AG20443 (cell line): ENCODE results near the gene IFT52.

Source experiments
- DNase-seq: peaks from one replicate; pipeline ENCODE4 v3.0.0; 2012; ENCODE audit warnings: low spot score, mixed read lengths

Gene IFT52, protein sequence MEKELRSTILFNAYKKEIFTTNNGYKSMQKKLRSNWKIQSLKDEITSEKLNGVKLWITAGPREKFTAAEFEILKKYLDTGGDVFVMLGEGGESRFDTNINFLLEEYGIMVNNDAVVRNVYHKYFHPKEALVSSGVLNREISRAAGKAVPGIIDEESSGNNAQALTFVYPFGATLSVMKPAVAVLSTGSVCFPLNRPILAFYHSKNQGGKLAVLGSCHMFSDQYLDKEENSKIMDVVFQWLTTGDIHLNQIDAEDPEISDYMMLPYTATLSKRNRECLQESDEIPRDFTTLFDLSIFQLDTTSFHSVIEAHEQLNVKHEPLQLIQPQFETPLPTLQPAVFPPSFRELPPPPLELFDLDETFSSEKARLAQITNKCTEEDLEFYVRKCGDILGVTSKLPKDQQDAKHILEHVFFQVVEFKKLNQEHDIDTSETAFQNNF

DNA sequence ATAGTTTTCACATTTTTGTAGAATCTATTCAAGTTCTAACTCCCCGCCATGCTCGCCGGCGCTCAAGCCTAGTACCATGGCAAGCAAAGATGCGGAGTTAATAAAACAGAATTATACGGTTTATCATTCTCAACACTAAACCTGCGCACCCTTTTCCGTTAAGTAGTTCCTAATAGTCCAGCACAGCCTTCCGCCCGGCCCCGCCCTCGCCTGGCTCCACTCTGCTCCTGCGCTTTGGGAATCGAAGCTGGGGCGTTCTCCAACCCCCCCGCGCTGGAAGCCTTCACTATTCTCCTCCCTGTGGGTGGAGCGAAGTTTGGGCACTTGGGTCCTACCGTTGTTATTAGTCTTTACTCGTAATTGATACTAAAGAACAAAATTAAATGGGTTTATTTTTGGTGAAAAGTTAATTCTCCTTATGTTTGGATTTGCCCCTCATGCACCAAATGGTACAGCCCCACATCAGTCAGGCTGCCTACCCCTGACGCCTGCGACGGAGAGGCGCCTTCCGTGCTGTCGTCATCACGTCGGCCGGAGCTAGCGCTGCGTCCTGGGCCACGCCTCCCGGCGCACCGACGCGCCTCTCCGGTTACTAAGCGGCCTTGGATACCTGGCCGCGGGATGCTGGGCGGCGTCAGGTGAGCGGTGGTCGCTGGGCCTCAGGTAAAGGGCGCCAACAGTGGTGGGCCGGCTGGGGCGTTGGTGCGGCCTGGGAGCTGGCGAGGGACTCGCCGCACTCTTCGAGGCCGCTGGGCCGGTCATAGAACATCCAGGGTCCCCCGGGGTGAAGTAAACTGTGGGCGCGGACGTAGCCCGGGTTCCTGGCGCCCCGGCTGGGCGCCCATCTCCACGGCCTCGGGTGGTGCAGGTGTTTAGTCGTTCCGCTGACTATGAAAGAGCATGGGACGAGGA lies at the start of gene IFT52:
IFT52 (plus strand) TSS at position 546 of the 912 bp plus-strand sequence. CDS start 3,762 bp downstream, outside the sequence.
- DNase-seq: peak; percentile 97

DNA sequence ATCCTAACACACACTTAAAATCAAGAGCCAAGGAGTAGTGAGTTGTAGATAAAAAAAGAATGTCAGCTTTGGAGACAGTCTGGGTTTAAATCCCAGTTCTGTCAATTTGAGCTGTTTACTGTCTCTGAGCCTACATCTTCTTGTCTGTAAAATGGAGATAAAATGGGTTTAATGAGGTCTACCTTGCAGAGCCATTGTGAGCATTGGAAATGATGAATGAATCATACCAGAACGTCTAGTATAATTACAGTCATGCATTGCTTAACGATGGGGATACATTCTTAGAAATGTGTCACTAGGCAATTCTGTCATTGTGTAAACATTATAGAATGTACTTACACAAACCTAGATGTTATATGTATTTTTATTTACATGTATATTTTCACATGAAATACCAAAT lies 49.5 kb upstream of the IFT52 start:
- no peak for DNase-seq

DNA sequence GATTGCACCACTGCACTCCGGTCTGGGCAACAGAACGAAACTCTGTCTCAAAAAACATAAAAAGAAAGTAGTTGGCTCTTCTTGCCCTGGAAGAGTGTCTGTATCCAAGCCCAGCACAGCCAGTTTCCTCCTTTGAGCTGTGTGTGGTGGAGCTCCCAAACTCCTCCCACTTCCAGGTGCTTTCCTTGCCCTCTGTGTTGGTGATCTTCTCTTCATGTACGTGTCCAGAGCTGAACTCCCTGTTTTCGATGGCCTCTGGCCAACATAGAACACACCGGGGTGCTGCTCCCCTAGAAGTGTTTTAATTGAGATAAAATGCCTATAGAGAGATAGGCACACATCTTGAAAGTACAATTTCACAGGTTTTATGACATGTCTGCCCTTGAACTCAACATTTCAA lies 48.6 kb upstream of the IFT52 start:
- DNase-seq: no peak

- no peak for DNase-seq
Measured at GRCh38 chr20:43542674-43543073, 48.1 kb upstream of the IFT52 start.

- DNase-seq: no peak
Measured at GRCh38 chr20:43543138-43543537, 47.6 kb upstream of the IFT52 start.

DNA sequence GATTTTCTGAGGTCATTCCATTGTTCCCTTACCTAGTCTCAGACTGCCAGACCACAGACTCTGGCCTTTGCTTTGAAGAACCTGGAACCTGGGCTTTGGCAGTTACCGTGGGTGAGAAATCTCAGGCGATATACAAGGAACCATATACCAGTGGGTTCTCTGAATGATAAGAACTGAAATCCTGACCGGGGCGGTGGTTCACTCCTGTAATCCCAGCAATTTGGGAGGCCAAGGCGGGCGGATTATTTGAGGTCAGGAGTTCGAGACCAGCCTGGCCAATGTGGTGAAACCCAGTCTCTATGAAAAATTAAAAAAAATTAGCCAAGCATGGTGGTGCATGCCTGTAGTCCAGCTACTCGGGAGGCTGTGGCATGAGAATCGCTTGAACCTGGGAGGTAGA lies 46.2 kb upstream of the IFT52 start:
- DNase-seq: no peak

- no peak for DNase-seq
Measured at GRCh38 chr20:43545837-43546578, 44.7 kb upstream of the IFT52 start.

- no peak for DNase-seq
Measured at GRCh38 chr20:43548273-43548880, 42.4 kb upstream of the IFT52 start.

DNA sequence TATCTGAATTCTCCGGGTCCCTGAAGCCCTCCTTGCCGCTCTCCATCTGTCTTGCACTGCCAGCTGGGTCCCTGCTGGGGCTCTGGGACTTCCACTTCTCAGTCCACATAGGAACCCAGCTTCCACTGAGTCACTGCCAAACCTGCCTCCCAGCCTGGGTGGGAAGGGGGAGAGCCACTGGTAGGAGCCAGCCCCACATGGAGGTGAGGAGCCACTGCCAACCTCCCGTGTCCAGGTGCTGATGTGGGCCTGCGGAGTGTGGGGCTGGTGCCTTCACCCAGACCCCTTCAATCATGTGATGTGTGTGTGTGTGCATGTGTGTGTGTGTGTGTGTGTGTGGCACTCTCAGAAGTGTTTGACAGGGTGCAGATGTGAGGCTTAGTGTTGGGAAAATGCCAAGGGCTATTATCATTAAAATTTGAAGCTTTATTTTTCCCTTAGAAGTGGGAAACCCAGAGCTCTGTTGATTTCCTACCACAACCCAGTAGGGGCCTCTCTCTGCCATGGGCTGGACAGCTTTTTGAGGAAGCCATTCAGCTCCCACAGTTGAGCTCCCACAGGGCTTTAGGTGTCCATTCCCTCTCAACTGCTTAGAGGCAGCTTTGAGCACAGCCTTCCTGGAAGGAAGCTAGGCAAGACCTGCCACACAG lies 41.2 kb upstream of the IFT52 start:
- DNase-seq: no peak

DNA sequence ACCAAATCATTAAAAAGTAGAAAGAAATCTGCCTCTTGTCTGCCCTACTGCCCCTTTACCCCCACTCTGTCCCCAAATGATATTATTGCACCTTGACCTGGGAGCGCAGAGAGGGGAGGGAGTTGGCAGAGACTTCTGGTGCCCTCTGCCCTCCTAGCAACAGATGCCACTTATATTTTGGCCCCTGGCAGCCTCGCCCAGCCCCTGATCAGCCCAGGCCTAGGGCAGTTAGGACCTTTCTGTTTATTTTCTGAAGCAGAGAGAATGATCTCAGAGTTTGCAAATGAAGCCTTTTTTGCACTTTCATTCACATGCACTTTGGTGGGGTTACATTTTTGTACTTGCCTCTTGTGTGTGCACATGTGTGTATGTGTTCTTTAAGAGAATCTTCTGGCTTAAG lies 40.3 kb upstream of the IFT52 start:
- DNase-seq: no peak

GRCh38 chr20:43554369-43554768 lies 36.4 kb upstream of the IFT52 start:
- DNase-seq: no peak

- DNase-seq: no peak
Measured at GRCh38 chr20:43558412-43559146, 32.2 kb upstream of the IFT52 start, which contains the start of gene SGK2. Gene SGK2, plus strand, starts transcription at chr20:43559027. Its CDS starts 7,469 bp downstream, at chr20:43566496.

DNA sequence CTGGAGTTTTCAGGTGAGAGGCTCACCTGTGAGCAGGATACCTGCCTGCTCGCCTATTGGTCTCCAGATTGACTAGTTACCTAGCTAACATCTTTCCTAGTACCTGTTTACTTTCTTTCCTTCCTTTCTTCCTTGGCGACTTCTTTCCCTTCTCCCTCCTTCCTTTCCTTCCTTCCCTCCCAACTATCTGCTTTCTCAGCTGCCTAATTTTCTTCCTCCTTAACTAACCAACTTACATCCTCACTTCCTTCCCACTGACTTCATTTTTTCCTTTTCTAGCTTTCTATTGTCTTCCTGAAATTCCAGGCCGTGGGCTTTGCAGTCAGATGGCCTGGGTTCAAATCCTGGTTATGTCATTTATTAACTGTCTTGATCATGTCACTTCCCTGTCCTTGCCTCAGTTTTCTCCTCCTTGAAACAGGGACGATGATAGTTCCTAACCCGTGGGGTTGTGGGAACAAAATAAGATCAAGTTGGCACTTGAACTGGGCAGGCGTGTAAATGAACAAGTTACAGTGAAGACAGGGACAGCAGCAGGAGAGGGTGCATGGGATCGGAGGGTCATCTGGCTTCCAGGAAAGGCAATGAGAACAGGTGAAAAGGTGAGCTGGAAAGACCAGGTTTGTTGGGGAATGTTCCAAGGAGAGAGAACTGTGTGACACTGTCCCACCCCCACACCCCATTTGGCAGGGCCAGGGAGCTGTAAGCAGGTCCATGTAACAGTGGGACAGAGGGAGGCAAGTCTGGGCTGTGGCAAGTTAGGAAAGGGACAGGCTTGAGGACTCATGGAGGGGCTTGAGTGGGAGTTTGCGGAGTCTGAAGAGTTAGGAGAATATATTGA lies 31.4 kb upstream of the IFT52 start:
- DNase-seq: no peak

DNA sequence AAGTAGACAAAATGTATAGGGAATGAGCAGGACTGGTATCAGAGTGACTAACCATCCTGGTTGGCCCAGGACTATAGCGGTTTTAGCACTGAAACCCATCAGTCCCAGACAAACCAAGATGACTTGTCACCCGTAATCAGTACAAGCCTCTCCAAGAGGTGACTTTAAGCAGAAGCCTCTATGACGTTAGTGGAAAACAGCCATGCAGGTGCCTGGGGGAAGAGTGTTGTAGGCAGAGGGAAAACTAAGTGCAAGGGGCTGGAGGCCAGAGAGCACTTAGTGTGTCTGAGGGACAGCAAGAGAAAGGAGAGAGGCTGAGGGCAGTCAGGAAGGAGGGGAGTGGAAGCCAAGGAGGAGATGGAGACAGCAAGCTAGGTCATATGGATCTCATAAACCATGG lies 29.8 kb upstream of the IFT52 start:
- DNase-seq: no peak

GRCh38 chr20:43563429-43563828 lies 27.3 kb upstream of the IFT52 start:
- no peak for DNase-seq

DNA sequence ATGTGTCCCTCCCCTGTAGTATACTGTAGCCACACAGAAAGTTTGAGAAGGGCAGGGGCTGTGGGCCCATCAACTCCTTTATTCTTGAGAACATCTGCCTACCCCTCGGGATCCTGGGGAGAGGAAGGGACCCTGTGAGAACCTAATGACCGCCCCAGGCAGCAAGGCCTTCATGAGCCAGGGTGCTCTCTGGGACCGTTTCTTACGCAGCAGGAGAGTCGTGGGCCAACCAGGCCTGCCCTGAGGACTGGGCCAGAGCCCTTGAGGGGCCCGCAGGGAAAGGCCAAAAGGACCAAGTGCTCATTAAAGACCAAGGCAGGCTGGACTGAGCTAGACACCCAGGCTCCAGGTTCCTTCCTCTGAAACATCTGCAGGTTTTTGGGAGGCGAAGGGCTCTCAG lies 26.7 kb upstream of the IFT52 start:
- DNase-seq: no peak

- no peak for DNase-seq
Measured at GRCh38 chr20:43564455-43564854, 26.3 kb upstream of the IFT52 start.

GRCh38 chr20:43564993-43565757 lies 25.6 kb upstream of the IFT52 start:
- no peak for DNase-seq

DNA sequence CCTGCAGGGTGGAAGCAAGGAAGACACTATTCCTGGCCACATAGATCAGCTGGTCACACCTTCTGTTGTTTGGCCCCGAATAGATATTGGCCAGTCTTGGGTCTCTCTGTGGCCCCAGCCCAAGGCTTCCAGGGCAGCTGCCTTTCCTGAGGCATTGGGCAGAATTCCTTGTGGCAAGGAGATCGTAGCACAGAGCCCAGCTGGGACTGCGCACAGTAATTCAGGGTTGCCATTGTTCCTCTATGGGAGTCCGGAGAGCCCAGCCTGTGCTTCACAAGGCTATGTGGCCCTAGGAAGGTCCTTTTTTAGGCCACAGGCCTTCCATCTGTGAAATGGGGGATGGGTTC lies 25.0 kb upstream of the IFT52 start:
- DNase-seq: no peak
